PFSK-1 (cell line): ENCODE results near the gene CELA2B.

ENCODE experiments used
- FOXP2 ChIP-seq: optimal IDR thresholded peaks from 2 replicates; pipeline ENCODE3; 2011; ENCODE audit warnings: borderline replicate concordance, control low read depth, inconsistent platforms; ENCODE audit not compliant: insufficient read depth; ENCODE audit errors: extremely low read length, extremely low read depth
- POLR2AphosphoS5 ChIP-seq: IDR thresholded peaks from 2 replicates; pipeline ENCODE4 v1.6.1; 2012; ENCODE audit warnings: low read depth, mild to moderate bottlenecking, control low read depth, low read length, moderate library complexity
- SIN3A ChIP-seq: IDR thresholded peaks from 2 replicates; pipeline ENCODE4 v1.6.1; 2012; ENCODE audit warnings: mild to moderate bottlenecking, low read length, moderate library complexity, borderline replicate concordance; ENCODE audit not compliant: insufficient read depth
- TAF1 ChIP-seq: IDR thresholded peaks from 2 replicates; pipeline ENCODE4 v1.6.1; 2012; ENCODE audit warnings: low read length, control low read depth, borderline replicate concordance; ENCODE audit not compliant: insufficient read depth
- TF ChIP-seq, protein P1 (sequence below), 2 experiments: IDR thresholded peaks; 2 replicates each; pipeline versions ENCODE4 v1.6.1 to v1.8.0; 2011 to 2012; ENCODE audit warnings: low read depth in 2 of 2, low read length in 2 of 2, control low read depth in 1 of 2, inconsistent platforms in 1 of 2, mild to moderate bottlenecking in 1 of 2, moderate library complexity in 1 of 2; ENCODE audit not compliant: insufficient read depth in 1 of 2

CELA2B gene

DNA sequence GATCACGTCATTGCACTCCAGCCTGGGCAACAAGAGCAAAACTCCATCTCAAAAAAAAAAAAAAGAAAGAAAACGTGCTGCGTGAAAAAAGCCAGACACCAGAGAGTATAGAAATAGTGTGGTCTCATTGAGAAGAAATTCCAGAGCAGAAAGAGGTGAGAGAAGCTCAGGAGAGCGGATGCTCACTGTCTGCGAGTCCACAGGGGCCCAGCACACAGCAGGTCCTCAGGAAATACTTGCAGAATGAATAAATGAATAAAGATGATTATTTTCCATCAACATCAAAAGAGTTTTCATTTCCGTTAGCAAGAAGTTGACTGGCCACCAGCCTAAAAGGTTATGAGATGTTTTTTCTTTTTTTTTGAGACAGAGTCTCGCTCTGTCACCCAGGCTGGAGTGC lies 33.7 kb downstream of the CELA2B start:
- TF ChIP-seq FOXP2 = no peak
- TF ChIP-seq, protein P1, sequence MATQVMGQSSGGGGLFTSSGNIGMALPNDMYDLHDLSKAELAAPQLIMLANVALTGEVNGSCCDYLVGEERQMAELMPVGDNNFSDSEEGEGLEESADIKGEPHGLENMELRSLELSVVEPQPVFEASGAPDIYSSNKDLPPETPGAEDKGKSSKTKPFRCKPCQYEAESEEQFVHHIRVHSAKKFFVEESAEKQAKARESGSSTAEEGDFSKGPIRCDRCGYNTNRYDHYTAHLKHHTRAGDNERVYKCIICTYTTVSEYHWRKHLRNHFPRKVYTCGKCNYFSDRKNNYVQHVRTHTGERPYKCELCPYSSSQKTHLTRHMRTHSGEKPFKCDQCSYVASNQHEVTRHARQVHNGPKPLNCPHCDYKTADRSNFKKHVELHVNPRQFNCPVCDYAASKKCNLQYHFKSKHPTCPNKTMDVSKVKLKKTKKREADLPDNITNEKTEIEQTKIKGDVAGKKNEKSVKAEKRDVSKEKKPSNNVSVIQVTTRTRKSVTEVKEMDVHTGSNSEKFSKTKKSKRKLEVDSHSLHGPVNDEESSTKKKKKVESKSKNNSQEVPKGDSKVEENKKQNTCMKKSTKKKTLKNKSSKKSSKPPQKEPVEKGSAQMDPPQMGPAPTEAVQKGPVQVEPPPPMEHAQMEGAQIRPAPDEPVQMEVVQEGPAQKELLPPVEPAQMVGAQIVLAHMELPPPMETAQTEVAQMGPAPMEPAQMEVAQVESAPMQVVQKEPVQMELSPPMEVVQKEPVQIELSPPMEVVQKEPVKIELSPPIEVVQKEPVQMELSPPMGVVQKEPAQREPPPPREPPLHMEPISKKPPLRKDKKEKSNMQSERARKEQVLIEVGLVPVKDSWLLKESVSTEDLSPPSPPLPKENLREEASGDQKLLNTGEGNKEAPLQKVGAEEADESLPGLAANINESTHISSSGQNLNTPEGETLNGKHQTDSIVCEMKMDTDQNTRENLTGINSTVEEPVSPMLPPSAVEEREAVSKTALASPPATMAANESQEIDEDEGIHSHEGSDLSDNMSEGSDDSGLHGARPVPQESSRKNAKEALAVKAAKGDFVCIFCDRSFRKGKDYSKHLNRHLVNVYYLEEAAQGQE (IDR thresholded peaks at IDR 0.05; ENCODE audit: insufficient read depth in 1 of 2, low read depth in 2 of 2, low read length in 2 of 2) = no peak
- TF ChIP-seq TAF1 = no peak
- no peak for TF ChIP-seq POLR2AphosphoS5
- no peak for TF ChIP-seq SIN3A

DNA sequence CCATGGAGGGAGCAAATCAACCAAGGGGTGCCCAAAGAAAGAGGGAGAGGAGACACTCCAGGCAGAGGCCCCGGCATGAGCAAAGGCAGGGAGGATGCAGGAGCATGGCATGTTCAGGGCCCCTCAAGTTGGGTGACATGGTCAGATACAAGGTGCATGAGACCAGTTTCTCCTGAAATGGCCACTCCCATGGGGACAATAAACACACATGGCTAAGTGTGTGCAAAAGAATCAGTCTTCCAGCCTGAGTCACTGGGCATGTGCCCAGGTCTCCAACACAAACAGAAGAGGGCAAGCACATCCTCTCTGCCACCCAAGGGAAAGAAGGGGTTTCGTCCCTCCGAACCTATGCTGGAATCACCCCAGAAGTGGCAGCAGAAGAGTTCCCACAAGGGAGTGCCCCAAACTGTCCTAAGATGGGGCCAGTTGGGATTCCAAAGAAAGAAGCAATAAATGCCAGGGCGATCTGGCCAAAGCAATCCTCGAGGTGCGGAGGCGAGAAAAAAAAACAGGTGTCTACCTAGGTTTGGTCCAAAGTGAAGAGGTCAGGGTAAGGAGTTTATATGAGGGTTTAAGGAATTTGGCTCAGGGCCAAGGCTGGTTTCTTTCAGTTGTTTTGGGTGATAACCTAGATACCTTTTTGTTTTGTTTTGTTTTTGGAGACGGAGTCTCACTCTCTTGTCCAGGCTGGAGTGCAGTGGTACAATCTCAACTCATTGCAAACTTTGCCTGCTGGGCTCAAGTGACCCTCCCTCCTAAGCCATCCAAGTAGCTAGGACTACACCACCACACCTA lies 34.9 kb downstream of the CELA2B start:
- TF ChIP-seq TAF1 (no peak), SIN3A (no peak), POLR2AphosphoS5 (no peak)

DNA sequence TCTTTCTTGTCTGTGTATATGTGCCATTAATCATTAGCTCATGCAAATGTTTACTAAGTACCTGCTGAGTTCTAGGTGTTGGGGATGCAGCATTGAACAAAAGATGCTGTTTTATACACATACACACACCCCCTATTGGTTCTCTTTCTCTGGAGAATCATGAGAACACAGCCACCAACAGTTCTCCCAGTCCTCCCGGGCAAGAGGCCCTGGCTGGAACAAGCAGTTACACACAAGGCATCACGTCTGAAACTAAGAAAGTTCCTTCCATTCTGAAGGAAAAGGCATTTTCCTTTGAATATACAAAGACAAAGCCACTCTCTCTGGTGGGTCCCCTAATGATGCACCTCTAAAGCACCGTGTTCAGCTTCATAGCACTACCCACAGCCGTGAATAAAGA lies 37.3 kb downstream of the CELA2B start:
- TF ChIP-seq SIN3A (no peak), POLR2AphosphoS5 (no peak)

DNA sequence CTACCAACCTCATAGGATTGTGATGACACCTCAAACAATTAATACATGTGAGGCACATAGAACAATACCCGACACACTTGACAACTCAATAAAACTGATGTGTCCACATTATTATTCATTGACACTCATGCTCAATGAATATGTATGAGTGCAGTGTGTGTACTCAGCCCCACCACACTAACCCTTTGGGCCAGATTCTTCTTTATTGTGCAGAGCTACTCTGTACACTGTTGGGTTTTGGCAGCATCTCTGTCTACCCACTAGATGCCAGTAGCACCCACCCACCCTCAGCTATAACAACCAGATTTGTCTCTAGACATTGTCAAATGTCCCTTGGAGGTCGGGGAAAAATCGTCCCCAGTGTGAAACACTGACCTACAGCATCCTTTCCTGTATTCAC lies 38.0 kb downstream of the CELA2B start:
- TF ChIP-seq TAF1 (no peak), FOXP2 (no peak), SIN3A (no peak), POLR2AphosphoS5 (no peak)
- TF ChIP-seq, protein P1 (IDR thresholded peaks at IDR 0.05; ENCODE audit: insufficient read depth in 1 of 2, low read depth in 2 of 2, low read length in 2 of 2) = no peak

DNA sequence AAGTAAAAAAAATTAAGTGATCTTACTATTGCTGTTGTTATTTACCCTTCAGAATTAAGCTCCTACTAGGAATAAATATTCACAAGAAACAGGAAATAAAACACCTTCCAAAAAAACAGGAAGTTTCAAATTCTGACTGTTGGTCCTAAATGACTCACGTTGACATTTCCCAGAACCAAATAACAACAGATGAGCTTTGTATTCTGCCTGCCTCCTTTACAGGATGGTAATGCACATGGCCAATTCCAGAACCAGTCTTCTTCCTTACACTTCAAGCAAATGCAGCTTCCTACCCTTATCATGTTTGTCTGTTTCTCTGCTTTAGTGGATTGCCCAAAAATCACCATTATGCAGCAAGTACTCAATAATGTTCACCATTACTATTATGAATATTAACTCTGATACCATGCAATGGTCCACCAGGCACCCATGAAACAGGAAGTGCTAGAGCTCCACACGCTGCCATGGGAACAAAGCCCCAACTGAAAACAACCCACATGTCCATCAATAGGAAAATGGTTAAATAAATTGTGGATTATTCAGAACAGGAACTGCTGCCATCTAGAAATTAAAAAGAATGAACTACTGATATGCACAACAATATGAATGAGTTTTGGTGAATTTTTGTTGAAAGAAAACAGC lies 39.2 kb downstream of the CELA2B start:
- no peak for TF ChIP-seq POLR2AphosphoS5
- no peak for TF ChIP-seq FOXP2
- TF ChIP-seq SIN3A = no peak
- TF ChIP-seq TAF1 = no peak

DNA sequence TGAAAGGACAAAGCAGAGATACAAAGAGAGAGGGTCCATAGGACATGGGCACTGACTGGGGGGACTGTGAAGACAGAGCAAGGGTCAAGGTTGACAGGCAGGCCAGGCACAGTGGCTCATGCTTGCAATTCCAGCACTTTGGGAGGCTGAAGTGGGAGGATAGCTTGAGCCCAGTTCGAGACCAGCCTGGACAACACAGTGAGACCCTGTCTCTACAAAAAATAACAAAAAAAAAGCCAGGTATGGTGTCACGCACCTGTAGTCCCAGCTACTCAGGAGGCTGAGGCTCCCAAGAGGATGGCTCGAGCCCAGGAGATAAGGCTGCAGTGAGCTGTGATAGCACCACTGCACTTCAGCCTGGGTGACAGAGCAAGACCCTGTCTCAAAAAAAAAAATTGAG lies 43.7 kb downstream of the CELA2B start:
- no peak for TF ChIP-seq SIN3A
- TF ChIP-seq TAF1 = no peak
- TF ChIP-seq, protein P1 (IDR thresholded peaks at IDR 0.05; ENCODE audit: insufficient read depth in 1 of 2, low read depth in 2 of 2, low read length in 2 of 2) = no peak
- TF ChIP-seq POLR2AphosphoS5 = no peak
- no peak for TF ChIP-seq FOXP2
